ENCODE data around the gene DNASE1L2.
"Not testable (repeated sequence)": the region's sequence is repeated elsewhere in the genome, so short reads cannot be mapped to it uniquely, and the experiment has no call there.

DNASE1L2 gene

GRCh38 chr16:2236337-2237101, at the start of gene DNASE1L2:
Gene DNASE1L2, plus strand, starts transcription at chr16:2236444. Its CDS starts 373 bp downstream, at chr16:2236817.
- DNase-seq: no peak

GRCh38 chr16:2186505-2186904, 49.7 kb upstream of the DNASE1L2 start:
- no peak for DNase-seq

GRCh38 chr16:2187212-2187611, 49.0 kb upstream of the DNASE1L2 start:
- no peak for DNase-seq

GRCh38 chr16:2188395-2188794, 47.8 kb upstream of the DNASE1L2 start:
- no peak for DNase-seq

- no peak for DNase-seq
These were observed 46.9 kb upstream of the DNASE1L2 start for GRCh38 chr16:2189252-2189893.

- no peak for DNase-seq
These were observed 46.1 kb upstream of the DNASE1L2 start for GRCh38 chr16:2190002-2190658.

GRCh38 chr16:2190659-2191445, 45.4 kb upstream of the DNASE1L2 start:
- no peak for DNase-seq

GRCh38 chr16:2191446-2191706, 44.9 kb upstream of the DNASE1L2 start:
- DNase-seq: no peak

- no peak for DNase-seq
These were observed 41.9 kb upstream of the DNASE1L2 start for GRCh38 chr16:2194166-2194834.

GRCh38 chr16:2194852-2195321, 41.4 kb upstream of the DNASE1L2 start:
- peak; percentile 16 for DNase-seq

- no peak for DNase-seq
These were observed 40.7 kb upstream of the DNASE1L2 start for GRCh38 chr16:2195322-2196161.

- DNase-seq: no peak
These were observed 39.9 kb upstream of the DNASE1L2 start, which contains the start of gene CASKIN1 for GRCh38 chr16:2196162-2196980. Gene CASKIN1, minus strand, starts transcription at chr16:2196605. Its CDS starts 173 bp downstream, at chr16:2196432.

GRCh38 chr16:2196981-2197511, 39.2 kb upstream of the DNASE1L2 start:
- no peak for DNase-seq

GRCh38 chr16:2197765-2198164, 38.5 kb upstream of the DNASE1L2 start:
- no peak for DNase-seq

GRCh38 chr16:2198283-2198682, 38.0 kb upstream of the DNASE1L2 start:
- no peak for DNase-seq

GRCh38 chr16:2199095-2199494, 37.1 kb upstream of the DNASE1L2 start:
- DNase-seq: no peak

GRCh38 chr16:2199621-2200139, 36.6 kb upstream of the DNASE1L2 start:
- no peak for DNase-seq

- DNase-seq: no peak
These were observed 35.9 kb upstream of the DNASE1L2 start for GRCh38 chr16:2200313-2200712.

- DNase-seq: not testable (repeated sequence)
These were observed 33.0 kb upstream of the DNASE1L2 start for GRCh38 chr16:2203119-2203688.
